CD4-positive, alpha-beta T cell treated with Interleukin-17A for 4 hours (primary cell): ENCODE results near the gene OTUD1.
"Not testable (repeated sequence)": the region's sequence is repeated elsewhere in the genome, so short reads cannot be mapped to it uniquely, and the experiment has no call there.

Experiments
- DNase-seq: peaks from one replicate; pipeline ENCODE4 v3.0.0-alpha.2; 2020; ENCODE audit warnings: mixed read lengths

OTUD1 gene

GRCh38 chr10:23438547-23439451, at the start of gene OTUD1:
TSS of gene OTUD1 (plus strand) at chr10:23439075. CDS start at chr10:23439458, 383 bp downstream.
- DNase-seq = peak; percentile 96

DNA sequence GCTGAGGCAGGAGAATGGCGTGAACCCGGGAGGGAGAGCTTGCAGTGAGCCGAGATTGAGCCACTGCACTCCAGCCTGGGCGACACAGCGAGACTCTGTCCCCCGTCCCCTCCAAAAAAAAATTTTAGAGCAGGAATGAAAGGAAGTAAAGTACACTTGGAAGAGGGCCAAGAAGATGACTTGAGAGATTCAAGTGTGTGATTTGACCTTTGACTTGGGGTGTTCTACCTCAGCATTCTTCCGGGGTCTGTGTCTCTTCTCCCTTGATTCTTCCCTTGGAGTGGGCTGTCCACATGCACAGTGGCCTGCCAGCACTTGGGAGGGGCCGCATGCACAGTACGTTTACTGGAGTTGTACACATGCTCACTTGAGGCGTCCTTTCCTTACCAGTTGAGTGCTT, 48.5 kb upstream of the OTUD1 start:
- not testable (repeated sequence) for DNase-seq

DNA sequence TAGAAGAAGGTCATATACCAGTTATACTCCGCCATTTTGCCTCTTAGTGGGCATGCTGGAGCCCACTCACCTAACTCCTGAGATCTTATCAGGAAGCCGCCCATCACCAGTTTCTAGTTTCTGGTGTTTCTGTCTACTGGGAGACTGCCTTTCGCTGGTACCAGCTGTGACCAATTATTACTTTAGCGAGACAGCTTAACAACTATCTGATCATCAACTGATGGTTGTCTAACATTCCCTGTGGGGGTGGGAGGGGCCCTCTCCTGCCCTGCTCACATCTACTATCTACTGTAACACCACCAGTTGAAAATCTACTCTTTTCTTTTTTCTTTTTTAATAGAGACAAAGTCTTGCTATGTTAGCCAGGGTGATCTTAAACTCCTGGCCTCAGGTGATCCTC, 48.1 kb upstream of the OTUD1 start:
- DNase-seq = no peak

- DNase-seq = no peak
Measured at GRCh38 chr10:23391821-23392220, 47.1 kb upstream of the OTUD1 start.

GRCh38 chr10:23395017-23395416, 43.9 kb upstream of the OTUD1 start:
- DNase-seq = no peak

DNA sequence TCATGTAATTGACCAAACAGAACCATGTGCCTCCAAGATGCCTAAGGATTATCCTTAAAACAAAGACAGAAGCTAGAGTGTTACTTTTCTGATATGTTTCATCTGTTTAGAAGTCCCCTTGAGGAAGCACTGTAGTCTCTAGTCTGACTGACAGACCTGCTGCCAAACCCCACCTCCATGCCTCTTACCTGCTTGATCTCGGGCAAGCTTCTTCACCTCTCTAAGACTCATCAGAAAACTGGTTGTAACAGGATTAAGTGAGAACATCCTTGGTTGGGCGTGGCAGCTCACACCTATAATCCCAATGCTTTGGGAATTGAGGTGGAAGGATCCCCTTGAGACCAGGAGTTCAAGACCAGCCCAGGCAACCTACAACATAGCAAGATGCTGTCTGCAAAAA, 42.2 kb upstream of the OTUD1 start:
- DNase-seq = no peak

DNA sequence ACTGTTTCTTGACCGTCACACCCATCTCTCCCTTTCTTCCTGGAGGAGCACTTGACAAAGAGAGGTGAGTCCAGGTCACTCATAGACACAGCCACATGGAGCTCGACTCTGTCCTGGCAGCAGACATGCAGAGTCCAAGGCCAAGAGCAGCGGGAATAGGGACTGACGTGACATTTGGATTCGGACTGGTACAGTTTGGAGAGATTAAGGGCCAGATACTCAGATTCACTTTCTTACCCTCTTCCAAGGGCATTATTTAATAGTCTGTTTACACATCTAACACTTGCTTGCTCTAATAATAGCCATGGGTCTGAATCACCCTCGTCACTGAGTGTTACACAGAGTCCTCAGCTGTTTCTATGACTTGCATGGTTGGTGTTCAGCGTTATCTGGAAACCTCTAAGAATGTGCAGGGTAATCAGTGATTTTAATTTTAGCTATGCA, 39.2 kb upstream of the OTUD1 start:
- DNase-seq = no peak

DNA sequence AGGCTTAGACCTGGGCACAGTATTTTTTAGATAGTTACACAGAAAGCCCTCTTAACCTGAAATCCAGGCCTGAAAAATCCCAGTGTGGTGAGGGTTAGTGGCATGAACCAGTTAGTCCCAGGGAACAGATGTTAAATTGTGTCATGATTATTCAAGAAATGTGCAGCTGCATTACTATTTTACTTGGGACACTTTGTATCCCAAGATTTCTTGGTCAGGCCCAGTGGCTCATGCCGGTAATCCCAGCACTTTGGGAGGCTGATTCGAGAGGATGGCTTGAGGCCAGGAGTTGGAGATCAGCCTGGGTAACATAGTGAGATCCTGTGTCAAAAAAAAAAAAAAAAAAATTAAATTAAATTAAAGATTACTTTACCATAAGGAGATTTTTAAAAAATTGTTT, 36.0 kb upstream of the OTUD1 start:
- no peak for DNase-seq

DNA sequence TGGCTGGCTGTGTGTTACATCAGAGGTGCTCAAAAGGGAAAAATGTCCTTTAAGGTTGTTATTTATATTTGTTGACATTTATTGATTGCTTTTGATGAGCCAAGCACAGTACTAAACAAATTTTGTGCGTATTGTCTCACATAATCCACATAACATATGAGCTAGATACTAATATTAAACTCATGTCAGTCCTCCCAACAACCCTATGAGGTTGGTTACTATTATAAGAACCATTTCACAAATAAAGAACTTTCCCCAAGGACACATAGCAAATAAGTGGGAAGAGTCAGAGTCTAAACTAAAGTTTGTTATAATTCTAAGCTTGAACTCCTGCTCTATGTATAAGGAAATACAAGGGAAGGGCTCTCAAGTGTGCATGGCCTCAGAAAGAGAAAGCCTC, 35.6 kb upstream of the OTUD1 start:
- DNase-seq = no peak

DNA sequence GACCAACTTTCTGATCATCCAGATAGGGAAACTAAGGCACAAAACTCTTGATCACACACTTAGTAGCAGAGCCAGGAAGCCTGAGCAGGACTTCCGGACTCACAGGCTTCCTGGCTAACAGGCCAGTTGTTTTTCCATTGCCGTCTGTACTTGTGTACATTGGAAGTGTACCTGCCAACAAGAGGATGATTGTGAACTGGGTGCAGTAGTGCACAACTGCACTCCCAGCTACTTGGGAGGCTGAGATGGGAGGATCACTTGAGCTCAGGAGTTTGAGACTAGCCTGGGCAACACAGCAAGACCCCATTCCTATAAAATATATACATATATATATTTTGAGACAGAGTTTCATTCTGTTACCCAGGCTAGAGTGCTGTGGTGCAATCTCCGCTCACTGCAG, 35.2 kb upstream of the OTUD1 start:
- DNase-seq = no peak

DNA sequence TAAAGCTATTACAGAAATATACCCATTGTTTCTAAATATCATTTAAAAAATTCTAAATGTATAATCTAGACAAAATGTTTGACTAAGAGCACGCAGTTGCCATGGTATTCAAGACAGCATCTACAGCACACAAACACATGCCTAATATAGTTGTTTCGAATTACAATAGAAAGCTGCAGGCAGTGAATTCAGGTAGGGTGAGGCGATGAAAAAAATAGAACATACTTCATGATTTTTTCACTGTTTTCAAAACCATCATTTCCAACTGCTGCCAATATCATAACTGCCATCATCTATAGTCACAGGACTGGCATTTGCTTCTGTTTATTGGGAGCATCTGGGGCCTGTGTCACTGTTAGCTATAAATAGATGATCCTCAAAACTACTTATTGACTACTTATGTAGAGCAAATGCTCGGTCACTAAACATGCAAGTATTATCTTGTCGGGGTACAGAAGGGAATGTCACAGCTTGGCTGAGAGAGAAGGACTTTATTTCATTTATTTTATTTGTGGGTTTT, 34.4 kb upstream of the OTUD1 start:
- no peak for DNase-seq

GRCh38 chr10:23405540-23405939, 33.3 kb upstream of the OTUD1 start:
- DNase-seq = no peak

- no peak for DNase-seq
Measured at GRCh38 chr10:23406409-23406808, 32.5 kb upstream of the OTUD1 start.

- DNase-seq = no peak
Measured at GRCh38 chr10:23408330-23408976, 30.4 kb upstream of the OTUD1 start.

GRCh38 chr10:23412223-23412622, 26.7 kb upstream of the OTUD1 start:
- no peak for DNase-seq

DNA sequence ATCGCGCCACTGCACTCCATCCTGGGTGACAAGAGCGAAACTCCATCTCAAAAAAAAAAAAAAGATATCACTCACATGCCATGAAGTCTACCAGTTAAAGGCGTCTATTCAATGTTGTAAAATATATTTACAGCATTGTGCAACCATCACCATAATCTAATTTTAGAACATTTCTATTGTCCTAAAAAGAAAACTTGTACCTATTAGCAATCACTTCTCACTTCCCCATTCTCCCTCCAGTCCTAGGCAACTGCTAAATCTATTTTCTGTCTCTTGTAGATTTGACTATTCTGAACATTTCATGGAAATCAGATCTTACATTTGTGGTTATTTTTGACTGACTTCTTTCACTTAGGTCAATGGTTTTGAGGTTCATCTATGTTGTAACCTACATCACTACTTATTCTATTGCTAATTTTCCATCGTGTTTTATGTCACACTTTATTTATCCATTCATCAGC, 25.2 kb upstream of the OTUD1 start:
- DNase-seq = no peak

- DNase-seq = no peak
Measured at GRCh38 chr10:23414658-23415057, 24.2 kb upstream of the OTUD1 start.

DNA sequence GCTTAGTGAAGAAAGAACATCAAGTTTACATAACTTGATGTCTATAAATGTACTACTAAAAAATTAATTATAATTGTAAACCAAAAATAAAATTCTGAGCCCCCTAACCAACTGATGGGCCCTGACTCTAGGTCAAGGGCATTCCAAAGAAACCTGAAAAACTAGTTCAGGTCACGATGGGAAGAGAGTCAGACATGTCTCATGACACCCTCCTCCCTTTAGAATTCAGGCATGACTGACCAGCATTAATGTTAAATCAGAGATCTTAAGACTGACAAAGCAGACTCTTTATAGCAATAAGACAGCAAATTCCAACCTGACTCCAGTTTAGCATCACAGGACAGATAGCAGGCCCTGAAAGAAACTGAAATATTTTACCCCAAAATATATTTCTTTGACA, 21.6 kb upstream of the OTUD1 start:
- no peak for DNase-seq

- DNase-seq = no peak
Measured at GRCh38 chr10:23418051-23418681, 20.7 kb upstream of the OTUD1 start.

- DNase-seq = no peak
Measured at GRCh38 chr10:23419201-23419600, 19.7 kb upstream of the OTUD1 start.

DNA sequence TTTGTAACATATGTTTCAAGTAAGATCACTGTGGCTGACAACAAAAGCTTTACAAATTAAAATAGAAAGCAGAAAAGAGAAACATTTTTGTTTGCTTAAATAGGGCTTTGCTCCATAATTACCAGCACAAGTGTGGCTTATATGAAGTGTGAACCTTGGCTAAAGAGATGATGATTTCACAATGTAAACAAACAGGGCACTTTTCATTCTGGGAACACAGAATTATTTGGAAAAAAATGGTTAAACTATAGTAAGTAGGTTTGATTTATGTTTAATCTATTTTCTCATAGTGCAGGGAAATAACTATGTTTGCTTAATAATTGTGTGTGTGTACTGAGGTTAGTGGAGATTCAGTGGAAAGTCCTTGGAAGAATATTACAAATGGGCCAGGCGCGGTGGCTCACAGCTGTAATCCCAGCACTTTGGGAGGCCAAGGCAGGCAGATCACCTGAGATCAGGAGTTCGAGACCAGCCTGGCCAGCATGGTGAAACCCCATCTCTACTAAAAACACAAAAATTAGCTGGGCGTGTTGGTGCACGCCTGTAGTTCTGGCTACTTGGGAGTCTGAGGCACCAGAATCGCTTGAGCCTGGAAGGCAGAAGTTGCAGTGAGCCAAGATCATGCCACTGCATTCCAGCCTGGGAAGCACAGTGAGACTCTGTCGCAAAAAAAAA, 19.1 kb upstream of the OTUD1 start:
- DNase-seq = no peak

DNA sequence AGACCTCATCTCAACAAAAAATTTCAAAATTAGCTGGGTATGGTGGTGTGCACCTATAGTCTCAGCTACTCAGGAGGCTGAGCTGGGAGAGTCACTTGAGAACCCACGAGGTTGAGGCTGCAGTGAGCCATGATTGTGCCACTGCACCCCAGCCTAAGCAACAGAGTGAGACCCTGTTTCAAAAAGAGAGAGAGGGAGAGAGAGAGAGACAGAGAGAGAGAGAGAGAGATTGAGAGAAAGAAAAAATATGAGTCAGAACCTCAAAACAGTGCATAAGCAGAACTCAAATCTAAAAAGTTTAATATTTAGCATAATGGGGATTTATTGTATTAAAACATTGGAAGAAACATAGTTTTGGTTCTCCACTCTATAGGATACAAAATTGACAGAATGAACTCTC, 17.5 kb upstream of the OTUD1 start:
- DNase-seq = no peak

DNA sequence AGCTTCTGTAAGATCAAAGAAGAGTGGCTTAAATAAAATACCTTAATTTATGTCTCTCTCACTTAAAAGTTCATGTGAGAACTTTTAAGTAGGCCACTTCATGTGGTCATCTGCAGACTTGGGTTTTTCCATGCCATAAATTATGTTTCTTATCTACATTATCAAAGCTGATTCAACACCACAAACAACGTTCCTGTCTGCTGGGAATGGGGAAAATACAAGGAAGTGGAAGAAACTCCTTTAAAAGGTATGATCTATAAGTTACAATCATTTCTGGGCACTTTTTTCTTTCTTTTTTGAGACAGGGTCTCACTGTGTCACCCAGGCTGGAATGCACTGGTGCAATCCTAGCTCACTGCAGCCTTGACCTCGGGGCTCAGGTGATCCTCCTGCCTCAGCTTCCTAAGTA, 16.9 kb upstream of the OTUD1 start:
- DNase-seq = no peak
